ENCODE results near the gene CFAP20DC.

The CFAP20DC gene

GRCh38 chr3:58798312-58798711 is 251.5 kb downstream of the CFAP20DC start:
- DNase-seq: peak; percentile 61

- no peak for DNase-seq
These were observed 255.1 kb downstream of the CFAP20DC start for GRCh38 chr3:58794750-58795149.

- no peak for DNase-seq
These were observed 255.9 kb downstream of the CFAP20DC start for GRCh38 chr3:58793938-58794337.

- DNase-seq: peak; percentile 26
These were observed 256.8 kb downstream of the CFAP20DC start for GRCh38 chr3:58792921-58793451.

GRCh38 chr3:58789385-58789784 is 260.4 kb downstream of the CFAP20DC start:
- peak; percentile 22 for DNase-seq

GRCh38 chr3:58784888-58785287 is 264.9 kb downstream of the CFAP20DC start:
- DNase-seq: no peak

GRCh38 chr3:58784425-58784824 is 265.4 kb downstream of the CFAP20DC start:
- no peak for DNase-seq

- no peak for DNase-seq
These were observed 266.0 kb downstream of the CFAP20DC start for GRCh38 chr3:58783845-58784244.

GRCh38 chr3:58779934-58780333 is 269.9 kb downstream of the CFAP20DC start:
- DNase-seq: no peak

- DNase-seq: peak; percentile 37
These were observed 273.6 kb downstream of the CFAP20DC start for GRCh38 chr3:58776231-58776630.

GRCh38 chr3:58772462-58772861 is 277.4 kb downstream of the CFAP20DC start:
- DNase-seq: no peak

- DNase-seq: no peak
These were observed 280.8 kb downstream of the CFAP20DC start for GRCh38 chr3:58769065-58769464.

GRCh38 chr3:58766587-58767282 is 283.1 kb downstream of the CFAP20DC start:
- DNase-seq: no peak

GRCh38 chr3:58755150-58755549 is 294.7 kb downstream of the CFAP20DC start:
- DNase-seq: no peak

GRCh38 chr3:58754074-58754473 is 295.8 kb downstream of the CFAP20DC start:
- no peak for DNase-seq

- no peak for DNase-seq
These were observed 297.8 kb downstream of the CFAP20DC start for GRCh38 chr3:58751882-58752567.

GRCh38 chr3:58751235-58751634 is 298.6 kb downstream of the CFAP20DC start:
- no peak for DNase-seq

- DNase-seq: no peak
These were observed 299.9 kb downstream of the CFAP20DC start for GRCh38 chr3:58749948-58750347.

GRCh38 chr3:58748024-58748423 is 301.8 kb downstream of the CFAP20DC start:
- DNase-seq: no peak

GRCh38 chr3:58746758-58747157 is 303.1 kb downstream of the CFAP20DC start:
- no peak for DNase-seq

GRCh38 chr3:58743296-58743695 is 306.5 kb downstream of the CFAP20DC start:
- DNase-seq: no peak

GRCh38 chr3:58742239-58742638 is 307.6 kb downstream of the CFAP20DC start:
- DNase-seq: no peak

- DNase-seq: no peak
These were observed 312.2 kb downstream of the CFAP20DC start for GRCh38 chr3:58737644-58738043.

- no peak for DNase-seq
These were observed 318.2 kb downstream of the CFAP20DC start for GRCh38 chr3:58731673-58732072.

All from hematopoietic multipotent progenitor cell treated with erythropoietin and hydrocortisone succinate and interleukin-3 and kit ligand, for 4 days (in vitro differentiated cells).